ENCODE results near the gene FNBP1. TPM values are rescaled to one million over a fixed set of nuclear protein-coding genes. Genes with fewer than 3 reads are reported as not detected.

The FNBP1 gene
- total and polyA plus RNA-seq, 2 of the 13 experiments (the other 11 are each of a cell fraction or from before 2014, with no cell fraction given), result 5.4 to 19.5 TPM

GRCh38 chr9:129901993-129902739, 140.8 kb downstream of the FNBP1 start:
- H3K4me3 ChIP-seq (replicated peaks in 1 of 3; ENCODE audit: insufficient read depth in 1 of 3, low read depth in 2 of 3, low read length in 3 of 3), result no peak overlapping the region
- no peak for TF ChIP-seq LRRFIP1 (CRISPR knock-in tag; conservative IDR thresholded peaks at IDR 0.05)
- no TSS peak for BruUV-seq (replicated peaks)
- peaks cover 4 to 7% of the 10 kb centered on the region in 2 experiments; a peak in 2 of 5 replicates for H3K36me3 ChIP-seq (replicated peaks in 1 of 2; ENCODE audit: control insufficient read depth in 1 of 2, insufficient read depth in 2 of 2, low read length in 2 of 2)
- no peak overlapping the region for H3K9ac ChIP-seq (ENCODE audit: insufficient read depth, low read depth, low read length)
- DNase-seq (ENCODE audit: low spot score) (no peak), ATAC-seq (no peak), FAIRE-seq (no peak)
- H3K4me1 ChIP-seq (ENCODE audit: insufficient read depth, low read length), result no peaks in the 10 kb centered on the region
- no peaks in the 10 kb centered on the region for H3K79me2 ChIP-seq (ENCODE audit: insufficient read depth, low read length)
- 93% methylated on average over 9 of the region's 9 CpGs for WGBS (ENCODE audit: low lambda C conversion rate)
- H3K4me2 ChIP-seq (ENCODE audit: low read depth, low read length), result no peak overlapping the region
- H3K27me3 ChIP-seq (ENCODE audit: control insufficient read depth in 1 of 2, insufficient read depth in 2 of 2, low read length in 2 of 2), result no peaks in the 10 kb centered on the region
- intact Hi-C loops (cut with micrococcal nuclease; ENCODE audit: unreplicated experiment), result no loop called here
- CTCF ChIA-PET (ENCODE audit: low intra/inter-chr PET ratio, low total read pairs), result no interaction called here
- H2AFZ ChIP-seq (ENCODE audit: low read length), result no peak overlapping the region
- H4K20me1 ChIP-seq (ENCODE audit: insufficient read depth, low read length), result no peaks in the 10 kb centered on the region
- no peaks in the 10 kb centered on the region for H3K9me3 ChIP-seq (ENCODE audit: low read length)
- H3K27ac ChIP-seq (ENCODE audit: extremely low read length, insufficient read depth, low read length), result no peak overlapping the region
- in situ Hi-C loops (cut with HindIII; ENCODE audit: extremely low pct_ligation_motif_present, low pct_unique_long_range_greater_than_20kb), result no loop called here
- POLR2A ChIA-PET, result no interaction called here

DNA sequence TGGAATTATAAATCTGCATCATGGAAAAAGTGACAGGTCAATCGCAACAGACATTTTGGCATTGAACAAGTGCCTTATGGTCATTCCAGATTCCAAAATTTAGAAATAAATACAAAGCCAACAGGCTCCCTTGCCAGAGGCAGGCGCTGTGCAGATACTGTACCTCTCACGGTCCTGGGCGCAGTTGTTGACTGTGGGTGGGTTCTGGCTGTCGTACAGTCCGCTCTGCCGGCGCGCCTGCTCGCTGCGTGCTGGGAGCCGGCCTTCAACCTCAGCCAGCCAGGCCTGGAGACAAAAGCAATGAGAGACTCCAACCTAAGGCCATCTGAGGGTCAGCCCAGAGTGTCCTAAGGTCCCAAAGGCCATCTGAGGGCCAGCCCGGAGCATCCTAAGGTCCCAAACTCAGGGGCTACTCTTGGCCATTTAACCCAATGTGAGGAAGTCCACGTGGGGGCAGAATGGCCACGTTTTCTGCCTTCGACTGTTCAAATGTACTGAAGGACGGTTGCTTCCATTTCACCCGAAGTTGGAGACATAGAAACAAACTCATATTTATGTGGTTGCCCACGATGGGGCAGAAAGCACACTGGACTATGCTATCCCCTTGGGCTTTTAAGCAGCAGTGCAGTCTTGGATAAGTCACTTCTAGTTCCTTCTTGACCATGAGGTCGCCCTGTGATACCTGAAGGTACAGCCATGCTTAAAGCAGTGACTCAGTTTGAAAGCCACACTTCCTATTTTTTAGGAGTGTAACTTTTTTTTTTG, 142.5 kb downstream of the FNBP1 start:
- TF ChIP-seq SOX13 (IDR thresholded peaks at IDR 0.05) (no peak), SOX13 (CRISPR knock-in tag; conservative IDR thresholded peaks at IDR 0.05 in 1 of 2, IDR thresholded peaks at IDR 0.05 in 1 of 2) (no peak)
- CTCF ChIA-PET (ENCODE audit: low intra/inter-chr PET ratio, low total read pairs), result no interaction called here
- Histone ChIP-seq H2AFZ (ENCODE audit: low read length) (no peak overlapping the region), H3K9me3 (ENCODE audit: low read length) (no peaks in the 10 kb centered on the region), H3K4me1 (ENCODE audit: insufficient read depth, low read length) (no peaks in the 10 kb centered on the region), H3K4me3 (replicated peaks in 1 of 3; ENCODE audit: insufficient read depth in 1 of 3, low read depth in 2 of 3, low read length in 3 of 3) (no peak overlapping the region), H4K20me1 (ENCODE audit: insufficient read depth, low read length) (no peaks in the 10 kb centered on the region), H3K27ac (ENCODE audit: extremely low read length, insufficient read depth, low read length) (no peak overlapping the region), H3K79me2 (ENCODE audit: insufficient read depth, low read length) (no peaks in the 10 kb centered on the region), H3K9ac (ENCODE audit: insufficient read depth, low read depth, low read length) (no peak overlapping the region), H3K36me3 (replicated peaks in 1 of 2; ENCODE audit: control insufficient read depth in 1 of 2, insufficient read depth in 2 of 2, low read length in 2 of 2) (peaks cover 4 to 12% of the 10 kb centered on the region in 2 experiments; a peak in 3 of 5 replicates), H3K4me2 (ENCODE audit: low read depth, low read length) (no peak overlapping the region), H3K27me3 (ENCODE audit: control insufficient read depth in 1 of 2, insufficient read depth in 2 of 2, low read length in 2 of 2) (no peaks in the 10 kb centered on the region)
- intact Hi-C loops (cut with micrococcal nuclease; ENCODE audit: unreplicated experiment), result no loop called here
- DNase-seq (ENCODE audit: low spot score) (no peak), FAIRE-seq (no peak), ATAC-seq (no peak)
- in situ Hi-C loops (cut with HindIII; ENCODE audit: extremely low pct_ligation_motif_present, low pct_unique_long_range_greater_than_20kb), result no loop called here
- POLR2A ChIA-PET, result no interaction called here
- no TSS peak for BruUV-seq (replicated peaks)
- 94% methylated on average over 14 of the region's 20 CpGs for WGBS (ENCODE audit: low lambda C conversion rate)
